Fibroblast of the conjunctiva (primary cell): Measurements from ENCODE around the gene KIAA0319L.

Experiments
- DNase-seq: peaks from one replicate; pipeline ENCODE4 v3.0.0-alpha.2; 2010; ENCODE audit warnings: low read depth

The KIAA0319L gene

GRCh38 chr1:35443768-35444518 lies 113.3 kb downstream of the KIAA0319L start:
- no peak for DNase-seq

- no peak for DNase-seq
These were observed 114.5 kb downstream of the KIAA0319L start for GRCh38 chr1:35442734-35443133.

DNA sequence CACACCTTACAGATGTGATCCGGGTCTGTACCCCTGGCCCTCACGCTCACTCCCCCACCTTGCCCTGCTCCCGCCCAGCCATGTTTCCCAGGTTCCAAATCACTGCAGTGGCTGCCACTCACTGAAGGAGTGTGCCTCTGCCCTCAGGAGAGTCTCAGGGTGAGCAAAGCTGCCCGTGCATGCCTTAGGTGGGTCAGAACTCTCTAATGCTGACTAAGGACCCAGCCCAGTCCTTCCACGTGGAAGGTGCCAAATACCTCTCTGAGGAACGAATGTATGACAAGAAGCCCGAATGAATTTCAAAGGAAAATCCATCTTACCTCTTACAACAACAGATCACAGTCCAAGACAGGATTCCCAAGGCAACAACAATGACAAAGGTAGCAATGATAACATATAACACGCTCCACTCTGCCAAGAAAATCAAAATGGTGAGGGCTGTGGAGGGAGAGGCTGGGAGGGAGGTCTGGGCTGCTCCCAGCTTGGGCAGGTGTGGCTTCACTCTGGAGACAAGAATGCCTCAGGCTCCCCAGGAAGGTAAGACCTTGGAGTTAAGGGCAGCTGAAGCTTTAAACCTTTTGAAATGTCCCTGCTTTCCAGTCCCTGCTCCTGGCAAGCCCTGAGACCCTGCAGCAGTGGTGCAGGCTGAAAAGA lies 115.2 kb downstream of the KIAA0319L start:
- DNase-seq = no peak

- no peak for DNase-seq
These were observed 117.6 kb downstream of the KIAA0319L start for GRCh38 chr1:35439626-35440025.

- DNase-seq = no peak
These were observed 120.0 kb downstream of the KIAA0319L start for GRCh38 chr1:35437200-35437599.

DNA sequence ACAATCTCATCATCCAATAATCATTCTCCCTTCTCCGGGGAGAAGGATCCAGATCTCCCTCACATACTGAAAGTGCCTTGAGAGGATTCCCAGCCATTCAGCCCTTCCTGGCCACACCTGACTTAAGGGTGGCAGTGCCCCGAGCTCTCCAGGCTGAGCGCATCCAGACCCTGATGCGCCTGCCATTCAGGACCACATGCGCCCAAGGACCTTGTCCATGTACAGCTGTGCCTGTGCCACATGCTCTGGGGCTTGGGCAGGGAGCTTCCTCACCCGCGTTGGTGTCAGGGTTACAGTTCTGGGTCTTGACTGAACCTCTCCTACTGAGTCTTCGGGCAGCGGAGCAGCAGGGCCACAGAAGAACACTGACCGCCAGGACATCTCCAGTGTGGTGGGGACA lies 121.1 kb downstream of the KIAA0319L start:
- no peak for DNase-seq

- no peak for DNase-seq
These were observed 122.5 kb downstream of the KIAA0319L start for GRCh38 chr1:35434703-35435102.

- DNase-seq = no peak
These were observed 123.5 kb downstream of the KIAA0319L start for GRCh38 chr1:35433714-35434113.

GRCh38 chr1:35432231-35432630 lies 125.0 kb downstream of the KIAA0319L start:
- DNase-seq = no peak

DNA sequence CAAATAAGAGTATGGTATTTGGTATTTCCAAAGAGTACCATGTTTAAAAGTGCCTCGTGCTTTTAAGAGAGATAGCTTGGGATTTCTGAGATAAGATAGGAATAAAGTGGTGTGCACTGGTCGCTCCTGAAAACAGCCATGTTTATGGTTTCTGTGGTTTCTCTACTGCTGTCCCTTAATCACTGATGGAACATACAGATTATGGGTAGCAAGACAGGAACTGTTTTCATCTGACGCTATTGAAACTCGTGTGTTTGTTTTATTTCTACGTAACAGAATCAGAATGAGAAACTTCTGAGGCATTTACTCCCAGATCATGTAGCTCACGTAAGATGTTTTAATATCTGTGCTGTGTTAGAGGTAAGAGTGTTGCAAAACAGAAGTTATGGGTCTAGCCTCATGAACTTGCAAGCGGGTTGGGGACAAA lies 126.0 kb downstream of the KIAA0319L start:
- no peak for DNase-seq

DNA sequence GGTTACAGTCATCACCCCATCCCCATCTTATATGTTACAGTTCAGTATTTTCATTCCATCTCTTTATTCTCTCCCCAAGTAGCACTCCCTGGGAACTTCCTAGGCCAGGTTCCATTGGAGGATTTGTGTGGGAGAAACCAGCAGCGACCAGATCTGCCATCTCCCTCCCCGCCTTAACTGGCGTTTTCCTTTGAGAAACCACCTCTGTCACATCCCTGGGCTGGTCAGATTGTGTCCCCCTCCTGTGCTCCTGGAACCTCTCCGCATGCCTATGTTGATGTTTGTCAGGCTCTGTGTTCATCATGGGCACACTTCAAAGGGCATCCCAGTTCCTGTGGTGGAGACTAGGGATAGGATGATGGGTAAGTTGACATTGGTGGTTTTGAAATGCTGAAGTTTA lies 126.4 kb downstream of the KIAA0319L start:
- no peak for DNase-seq

DNA sequence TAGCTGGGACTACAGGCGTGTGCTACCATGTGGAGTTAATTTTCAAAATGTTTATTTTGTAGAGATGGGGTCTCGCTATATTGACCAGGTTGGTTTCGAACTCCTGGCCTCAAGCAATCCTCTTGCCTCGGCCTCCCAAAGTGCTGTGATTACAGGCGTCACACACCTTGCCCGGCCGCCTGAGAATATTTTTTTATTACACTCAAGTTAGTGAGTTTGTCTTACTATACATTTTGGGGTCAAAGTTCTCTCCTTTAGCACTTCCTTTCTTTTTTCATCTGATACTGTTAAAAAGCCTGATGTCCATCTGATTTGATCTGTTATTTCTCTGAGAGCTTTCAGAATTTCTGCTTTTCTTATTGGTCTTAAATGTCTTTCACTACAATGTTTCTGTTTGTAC lies 128.8 kb downstream of the KIAA0319L start:
- DNase-seq = no peak

DNA sequence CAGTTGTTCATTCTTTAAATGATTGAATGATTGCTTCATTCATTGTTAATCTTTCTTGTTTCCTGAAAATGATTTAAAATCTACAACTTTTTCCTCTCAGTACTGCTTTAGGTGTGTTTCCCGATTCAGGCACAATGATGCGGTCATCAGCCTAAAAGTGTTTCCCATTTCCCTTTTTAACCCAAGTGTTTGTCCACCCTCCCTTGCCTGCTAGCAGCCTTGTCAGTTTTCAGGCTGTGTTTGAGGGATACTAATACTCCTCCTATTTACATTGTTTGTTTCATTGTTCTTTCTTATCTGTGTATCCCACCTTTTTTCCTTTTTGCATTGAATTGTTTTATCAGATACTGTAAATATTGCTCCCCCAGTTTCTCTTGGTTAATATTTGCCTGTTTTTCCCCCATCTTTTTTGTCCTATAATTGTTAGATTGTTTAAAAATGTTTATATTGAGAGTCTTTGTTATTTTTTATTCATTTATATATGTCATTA lies 131.1 kb downstream of the KIAA0319L start:
- DNase-seq = no peak

GRCh38 chr1:35408925-35409324 lies 148.3 kb downstream of the KIAA0319L start:
- no peak for DNase-seq

- no peak for DNase-seq
These were observed 149.5 kb downstream of the KIAA0319L start for GRCh38 chr1:35407743-35408142.

DNA sequence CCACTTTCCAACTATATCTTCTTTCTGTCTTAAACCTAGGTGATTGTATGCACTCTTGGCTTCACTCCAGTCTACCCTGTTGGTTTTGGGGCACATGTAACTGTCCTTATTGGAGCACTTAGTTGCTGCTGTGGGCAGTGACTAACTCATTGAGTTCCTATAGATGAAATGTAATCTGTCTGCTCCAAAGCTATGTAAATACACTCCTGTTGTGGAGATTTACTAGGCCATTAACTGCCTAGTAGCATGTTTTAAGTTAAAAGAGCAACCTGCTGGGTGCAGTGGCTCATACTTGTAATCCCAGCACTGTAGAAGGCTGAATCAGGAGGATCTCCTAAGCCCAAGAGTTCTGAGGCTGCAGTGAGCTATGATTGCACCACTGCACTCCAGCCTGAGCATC lies 151.1 kb downstream of the KIAA0319L start:
- DNase-seq = no peak

GRCh38 chr1:35401049-35401448 lies 156.2 kb downstream of the KIAA0319L start:
- no peak for DNase-seq

GRCh38 chr1:35398739-35399138 lies 158.5 kb downstream of the KIAA0319L start:
- DNase-seq = no peak

GRCh38 chr1:35394386-35394785 lies 162.8 kb downstream of the KIAA0319L start:
- no peak for DNase-seq

- no peak for DNase-seq
These were observed 166.4 kb downstream of the KIAA0319L start for GRCh38 chr1:35390600-35391494.

GRCh38 chr1:35386959-35387358 lies 170.2 kb downstream of the KIAA0319L start:
- no peak for DNase-seq

DNA sequence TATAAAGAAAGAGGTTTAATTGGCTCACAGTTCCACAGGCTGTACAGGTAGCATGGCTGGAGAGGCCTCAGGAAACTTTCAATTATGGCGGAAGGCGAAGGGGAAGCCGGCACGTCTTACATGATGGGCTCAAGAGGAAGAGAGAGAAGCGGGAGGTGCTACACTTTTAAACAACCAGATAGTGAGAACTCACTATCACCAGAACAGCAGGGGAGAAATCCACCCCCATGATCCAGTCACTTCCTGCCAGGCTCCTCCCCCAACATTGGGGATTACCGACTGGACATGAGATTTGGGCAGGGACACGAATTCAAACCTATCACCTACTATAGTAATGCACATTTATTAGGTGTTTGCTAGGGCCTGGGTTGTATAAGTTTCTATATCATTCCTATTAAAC lies 170.9 kb downstream of the KIAA0319L start:
- no peak for DNase-seq
